ENCODE data around the gene BMP8A.
A peak's percentile ranks its signal among the peaks of the same experiment; 100 is the strongest.
"Not testable (repeated sequence)": the region's sequence is repeated elsewhere in the genome, so short reads cannot be mapped to it uniquely, and the experiment has no call there.

The BMP8A gene

GRCh38 chr1:39478126-39478915 lies 13.1 kb upstream of the BMP8A start:
- intact Hi-C loops (cut with DNase I), result no loop called here
- no peak for DNase-seq

DNA sequence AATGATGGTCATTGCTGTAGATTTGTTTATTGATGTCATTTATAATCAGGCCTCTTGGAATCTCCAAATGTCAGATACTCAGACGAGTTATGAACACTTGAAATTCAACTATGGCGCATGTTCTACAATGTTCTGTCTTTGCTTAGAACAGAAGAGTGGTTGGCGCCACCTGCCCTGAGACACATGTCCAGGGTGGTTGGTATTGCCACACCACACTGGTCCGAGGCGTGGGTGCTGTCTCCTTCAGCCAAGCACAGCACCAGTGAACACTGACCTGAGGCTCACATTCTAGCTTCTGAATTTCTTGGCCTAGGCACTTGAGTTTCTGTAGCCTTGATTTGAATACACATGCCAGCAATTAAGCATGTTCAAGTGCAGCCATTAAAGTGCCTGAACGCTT lies 10.1 kb upstream of the BMP8A start:
- intact Hi-C loops (cut with DNase I), result no loop called here
- DNase-seq, result no peak

GRCh38 chr1:39483276-39483675 lies 8.2 kb upstream of the BMP8A start:
- no peak for DNase-seq
- intact Hi-C loops (cut with DNase I), result no loop called here

- intact Hi-C loops (cut with DNase I), result no loop called here
- no peak for DNase-seq
Measured at GRCh38 chr1:39484564-39484963, 6.9 kb upstream of the BMP8A start.

DNA sequence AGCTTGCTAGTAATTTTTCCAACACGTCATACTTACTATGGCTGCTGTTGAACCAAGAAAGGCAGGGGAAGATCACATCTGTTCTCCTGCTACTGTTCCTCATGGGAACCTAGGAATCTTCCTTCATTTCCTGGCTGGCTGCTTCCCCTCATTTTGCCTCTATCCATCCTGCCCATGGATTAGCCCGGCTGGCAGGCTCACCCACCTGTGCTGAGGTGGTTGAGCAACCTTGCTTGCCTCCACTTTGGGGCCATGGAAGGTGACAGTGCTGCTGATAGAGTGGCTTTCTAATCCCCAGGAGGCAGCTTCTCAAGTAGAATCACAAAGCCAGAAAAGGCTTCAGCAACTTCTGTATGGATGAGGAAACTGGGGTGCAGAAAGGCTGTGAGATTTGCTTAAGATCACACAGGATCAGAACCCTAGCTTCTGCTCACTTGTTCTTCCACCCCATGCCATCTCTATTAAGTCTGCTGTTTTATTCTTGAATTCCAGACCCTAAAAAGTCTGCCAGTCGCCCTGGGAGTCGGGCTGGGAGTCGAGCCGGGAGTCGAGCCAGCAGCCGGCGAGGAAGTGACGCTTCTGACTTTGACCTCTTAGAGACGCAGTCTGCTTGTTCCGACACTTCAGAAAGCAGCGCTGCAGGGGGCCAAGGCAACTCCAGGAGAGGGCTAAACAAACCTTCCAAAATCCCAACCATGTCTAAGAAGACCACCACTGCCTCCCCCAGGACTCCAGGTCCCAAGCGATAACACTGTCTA lies 6.2 kb upstream of the BMP8A start:
- intact Hi-C loops (cut with DNase I), result no loop called here
- peak in 20 of 42 donors; percentile 16 to 63 (median 45) for DNase-seq

DNA sequence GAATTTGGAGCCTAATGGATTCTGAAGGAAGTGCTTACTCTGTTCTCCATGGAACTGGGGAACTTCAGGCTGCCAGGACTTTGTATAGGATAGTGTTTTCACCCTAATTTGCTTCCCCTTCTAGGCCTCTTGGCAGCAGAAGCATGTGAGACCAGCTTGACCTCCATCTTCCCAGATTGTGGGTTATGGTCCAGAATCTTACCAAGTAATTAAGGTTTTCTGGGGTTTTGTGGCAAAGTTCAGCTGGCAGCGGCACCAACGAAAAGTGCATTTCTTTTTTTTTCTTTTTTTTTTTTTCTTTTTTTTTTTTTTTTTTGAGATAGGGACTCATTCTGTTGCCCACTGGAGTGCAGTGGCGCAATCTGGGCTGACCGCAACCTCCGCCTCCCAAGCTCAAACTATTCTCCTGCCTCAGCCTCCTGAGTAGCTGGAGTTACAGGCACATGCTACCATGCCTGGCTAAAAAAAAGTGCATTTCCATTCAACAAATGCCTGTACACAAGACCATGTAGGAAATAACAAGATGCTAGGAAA lies 3.4 kb upstream of the BMP8A start:
- intact Hi-C loops (cut with DNase I), result no loop called here
- DNase-seq, result no peak

GRCh38 chr1:39488793-39489566 lies 2.5 kb upstream of the BMP8A start:
- no peak for DNase-seq
- intact Hi-C loops (cut with DNase I), result no loop called here

GRCh38 chr1:39489567-39490239 lies 1.7 kb upstream of the BMP8A start:
- DNase-seq, result no peak

DNA sequence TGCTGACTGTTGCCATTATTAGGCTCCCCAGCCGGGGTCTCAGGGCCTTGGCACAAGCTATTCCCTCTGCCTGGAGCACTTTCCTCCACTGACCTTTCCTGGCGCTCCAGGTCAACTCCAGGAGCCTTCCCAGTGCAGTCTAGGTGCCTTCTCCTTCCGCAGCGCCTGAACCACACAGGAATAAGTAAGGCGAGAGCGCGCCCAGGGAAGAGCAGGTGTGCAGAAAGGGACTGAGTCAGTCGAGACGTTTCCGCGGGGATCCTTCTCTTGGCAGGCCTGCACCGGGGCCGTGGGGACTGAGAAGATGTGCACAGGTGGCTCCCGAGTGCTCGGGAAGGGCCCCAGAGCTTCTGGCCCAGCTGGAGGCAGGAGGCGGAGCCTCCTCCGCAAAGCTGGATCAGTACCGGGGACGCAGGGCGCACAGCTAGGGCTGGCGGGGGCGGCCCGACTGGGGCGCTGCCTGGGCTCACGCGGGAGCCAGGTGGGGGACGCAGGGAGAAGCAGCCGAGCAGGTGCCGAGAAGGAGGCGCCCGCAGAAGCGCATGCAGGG lies 765 bp upstream of the BMP8A start:
- peak in 41 of 42 donors; percentile 30 to 89 (median 67) for DNase-seq
- intact Hi-C loops (cut with DNase I), result no loop called here

More at GRCh38 chr1:39489567-39490239, 1.7 kb upstream of the BMP8A start:
- intact Hi-C loops (cut with DNase I), result no loop called here

DNA sequence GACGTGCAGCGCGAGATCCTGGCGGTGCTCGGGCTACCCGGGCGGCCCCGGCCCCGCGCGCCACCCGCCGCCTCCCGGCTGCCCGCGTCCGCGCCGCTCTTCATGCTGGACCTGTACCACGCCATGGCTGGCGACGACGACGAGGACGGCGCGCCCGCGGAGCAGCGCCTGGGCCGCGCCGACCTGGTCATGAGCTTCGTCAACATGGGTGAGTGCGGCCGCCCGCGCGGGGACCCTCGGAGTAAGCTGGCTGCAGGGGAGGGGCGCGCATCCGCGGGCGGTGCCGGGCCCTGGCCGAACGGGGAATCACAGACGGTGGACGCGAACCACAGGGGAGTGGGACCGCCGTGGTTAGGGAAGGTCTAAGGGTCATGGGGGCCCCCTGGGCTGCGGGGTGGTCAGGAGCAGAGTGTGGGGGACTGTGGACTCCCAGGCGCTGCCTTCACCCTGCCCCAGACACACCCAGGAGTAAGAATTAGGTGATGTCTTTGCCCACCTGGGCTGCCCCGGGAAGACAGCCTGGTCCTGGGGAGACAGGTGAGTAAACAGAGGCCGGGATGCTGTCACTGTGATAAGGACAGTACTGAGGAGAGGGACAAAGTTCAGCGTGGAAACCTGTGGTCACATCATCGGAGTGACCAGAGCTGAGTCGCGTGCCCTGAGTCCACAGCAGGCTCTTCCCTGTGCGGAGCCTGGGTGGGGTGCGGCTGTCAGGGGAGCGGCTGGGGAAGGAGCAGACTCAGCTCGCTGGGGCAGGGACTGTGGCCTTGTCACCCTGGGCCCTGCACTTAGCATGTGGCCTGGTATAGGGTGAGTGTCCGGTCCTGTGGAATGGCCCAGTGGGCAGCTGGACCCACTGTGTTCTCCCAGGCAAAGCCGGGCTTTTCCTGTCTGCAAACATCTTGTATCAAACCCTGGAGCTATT lies 944 bp downstream of the BMP8A start:
- DNase-seq; intact Hi-C loops (cut with DNase I): not testable (repeated sequence)

DNA sequence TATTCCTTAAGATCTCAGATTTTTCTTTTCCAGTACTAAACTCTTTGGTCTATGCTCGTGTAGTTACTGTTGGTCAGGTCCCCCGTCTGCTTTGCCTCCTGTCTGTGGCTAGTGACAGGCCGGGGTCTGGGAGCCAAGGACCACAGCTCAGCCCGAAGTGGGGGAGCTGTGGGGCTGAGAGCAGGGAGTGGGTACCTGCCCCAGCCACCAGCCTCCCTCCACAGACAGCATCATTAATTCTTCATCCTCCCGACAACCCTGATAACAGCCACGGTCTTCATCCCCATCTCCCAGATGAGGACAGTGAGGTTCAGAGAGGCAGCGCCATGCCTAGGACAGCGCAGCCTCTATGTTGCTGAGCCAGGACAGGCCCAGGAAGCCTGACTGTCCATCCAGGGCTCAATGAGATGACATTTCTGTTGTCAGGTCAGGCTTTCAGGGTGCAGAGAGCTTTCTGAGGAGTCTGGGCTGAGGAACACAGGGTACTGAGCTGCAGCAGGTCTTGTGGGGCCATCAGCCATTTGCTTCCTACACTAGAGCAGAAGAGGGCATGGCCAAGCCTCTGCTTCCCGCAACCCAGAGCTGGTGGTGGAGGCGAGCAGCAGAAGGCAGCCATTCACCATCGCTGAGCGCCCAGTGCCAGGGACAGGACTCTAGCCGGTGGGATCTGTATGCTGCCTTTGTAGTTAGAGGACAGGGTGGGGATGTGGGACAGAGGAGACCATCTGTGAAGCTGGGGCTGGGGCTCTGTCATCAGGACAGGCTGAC lies 1.8 kb downstream of the BMP8A start:
- intact Hi-C loops (cut with DNase I), result not testable (repeated sequence)
- peak in 5 of 42 donors; percentile 35 to 57 (median 43) for DNase-seq

GRCh38 chr1:39494671-39495410 lies 3.4 kb downstream of the BMP8A start:
- DNase-seq, result peak in 14 of 42 donors; percentile 31 to 58 (median 38)
- intact Hi-C loops (cut with DNase I), result no loop called here

- intact Hi-C loops (cut with DNase I); DNase-seq: not testable (repeated sequence)
Measured at GRCh38 chr1:39496520-39496919, 5.1 kb downstream of the BMP8A start.

DNA sequence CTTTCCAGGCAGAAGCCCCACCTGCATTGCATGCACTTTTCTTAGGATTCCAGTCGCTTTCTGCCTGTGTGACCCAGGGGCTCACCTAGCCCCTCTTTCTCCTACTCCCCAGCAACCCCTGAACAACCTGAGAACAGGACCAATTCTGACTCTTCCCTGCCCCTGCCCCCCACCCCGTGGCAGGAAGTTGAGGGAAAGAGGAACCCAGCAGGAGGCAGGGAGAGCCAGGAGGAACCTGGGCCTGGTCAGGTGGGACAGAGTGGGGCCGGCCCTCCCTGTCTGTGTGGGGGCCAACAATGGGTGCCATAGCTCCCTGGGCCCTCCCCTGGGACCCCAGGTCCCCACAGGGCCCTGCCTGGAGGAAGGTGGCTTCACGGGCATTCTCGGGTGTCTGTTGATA lies 6.1 kb downstream of the BMP8A start:
- intact Hi-C loops (cut with DNase I), result no loop called here
- no peak for DNase-seq

DNA sequence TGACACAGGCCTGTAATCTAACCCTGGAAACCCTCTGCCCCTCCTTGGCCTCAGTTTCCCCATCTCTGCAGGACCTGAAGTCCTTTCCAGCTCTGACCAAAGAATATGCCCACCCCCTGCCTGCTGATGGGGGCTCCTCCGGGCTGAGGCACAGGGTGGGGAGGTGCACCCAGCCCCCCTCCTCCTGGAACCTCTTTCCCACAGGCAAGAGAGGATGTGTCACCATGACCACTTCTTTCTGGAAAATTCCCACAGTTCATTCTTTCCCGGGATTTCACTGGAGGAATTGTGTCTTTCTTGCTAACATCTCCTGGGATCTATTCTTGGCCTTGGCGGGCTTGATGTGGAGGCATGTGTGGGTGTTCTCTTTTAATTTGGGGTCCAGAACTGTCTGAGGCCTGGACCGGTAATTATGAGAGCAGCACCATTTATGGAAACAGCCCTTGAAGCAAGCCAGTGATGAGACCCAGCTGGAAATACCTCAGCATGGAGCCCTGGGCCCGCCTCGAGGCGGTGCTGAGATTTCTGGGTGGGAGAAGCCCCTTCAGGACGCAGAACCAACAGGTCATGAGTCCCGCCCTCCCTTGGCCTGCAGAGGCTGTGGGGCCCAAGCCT lies 6.8 kb downstream of the BMP8A start:
- intact Hi-C loops (cut with DNase I); DNase-seq: not testable (repeated sequence)

GRCh38 chr1:39498821-39499220 lies 7.4 kb downstream of the BMP8A start:
- intact Hi-C loops (cut with DNase I); DNase-seq: not testable (repeated sequence)
